ENCODE results near the gene DCAF8. TPM values are rescaled to one million over a fixed set of nuclear protein-coding genes. Genes with fewer than 3 reads are reported as not detected.

The DCAF8 gene
- total and polyA plus RNA-seq, 2 of the 4 experiments (the other 2 are of a cell fraction): 83.3 to 83.8 TPM

GRCh38 chr1:160167056-160167455 lies 95.3 kb downstream of the DCAF8 start:
- dilution Hi-C loops (cut with HindIII; ENCODE audit: low sequenced_read_pairs, unreplicated experiment) (no loop called here), intact Hi-C loops (cut with micrococcal nuclease) (no loop called here), in situ Hi-C loops (cut with MboI; ENCODE audit: low sequenced_read_pairs) (no loop called here)

More at GRCh38 chr1:160167056-160167455, 95.3 kb downstream of the DCAF8 start:
- BruUV-seq (replicated peaks): no TSS peak
- Histone ChIP-seq H2AFZ (replicated peaks; ENCODE audit: low read length, poor library complexity) (no peak overlapping the region), H4K91ac (ENCODE audit: insufficient read depth, low read depth, low read length) (no peak overlapping the region), H2BK120ac (ENCODE audit: low read depth, low read length) (no peak overlapping the region), H3K36me3 (ENCODE audit: control insufficient read depth, insufficient read depth, low read length) (no peaks in the 10 kb centered on the region), H2AK5ac (ENCODE audit: low read depth, low read length) (no peak overlapping the region), H4K8ac (ENCODE audit: low read depth in 2 of 2, low read length in 2 of 2) (no peak overlapping the region), H3K4me2 (ENCODE audit: low read depth, low read length) (no peak overlapping the region), H2AK9ac (replicated peaks; ENCODE audit: low read depth, low read length, poor library complexity) (no peak overlapping the region), H3K56ac (ENCODE audit: extremely low read depth, insufficient read depth, low read length) (no peak overlapping the region), H3K79me1 (ENCODE audit: low read depth in 1 of 2, low read length in 2 of 2) (no peaks in the 10 kb centered on the region), H3K9me3 (ENCODE audit: control insufficient read depth, insufficient read depth, low read length) (no peaks in the 10 kb centered on the region), H2BK20ac (ENCODE audit: low read depth, low read length) (no peak overlapping the region), H4K5ac (ENCODE audit: low read depth, low read length) (no peak overlapping the region), H3K9me1 (ENCODE audit: insufficient read depth, low read length) (no peaks in the 10 kb centered on the region), H3K4me1 (ENCODE audit: control insufficient read depth, insufficient read depth, low read length) (0 out of 2 replicates have a peak, but pooled peaks cover 2% of the 10 kb centered on the region), H3K27me3 (ENCODE audit: control insufficient read depth, insufficient read depth, low read length) (peaks cover 36% of the 10 kb centered on the region), H2BK15ac (ENCODE audit: low read depth, low read length) (no peak overlapping the region), H4K20me1 (ENCODE audit: insufficient read depth, low read length) (no peaks in the 10 kb centered on the region), H3K14ac (replicated peaks; ENCODE audit: low read depth, low read length) (no peak overlapping the region), H3K23ac (ENCODE audit: low read depth, low read length) (no peak overlapping the region), H3K18ac (ENCODE audit: low read depth, low read length) (no peak overlapping the region), H3K27ac (ENCODE audit: insufficient read depth, low read length) (no peak overlapping the region), H2BK5ac (ENCODE audit: low read depth, low read length, poor library complexity, severe bottlenecking) (no peak overlapping the region), H3K4ac (ENCODE audit: low read depth, low read length) (no peak overlapping the region), H3K4me3 (ENCODE audit: insufficient read depth, low read depth, low read length) (no peak overlapping the region), H3K9ac (ENCODE audit: low read depth, low read length) (no peak overlapping the region)
- POLR2A ChIA-PET (ENCODE audit: unreplicated experiment): no interaction called here
- CTCF ChIA-PET: no interaction called here
- TF ChIP-seq RAD21 (IDR thresholded peaks at IDR 0.05; ENCODE audit: low read length) (no peak), RCOR1 (IDR thresholded peaks at IDR 0.05; ENCODE audit: insufficient replicate concordance, low read length) (no peak), CTCF (conservative IDR thresholded peaks at IDR 0.05; ENCODE audit: low read depth, low read length) (no peak), MAFK (IDR thresholded peaks at IDR 0.05; ENCODE audit: low read depth, low read length) (no peak), CEBPB (IDR thresholded peaks at IDR 0.05; ENCODE audit: low read depth, low read length) (no peak), FOS (IDR thresholded peaks at IDR 0.05; ENCODE audit: low read depth, low read length) (no peak), RFX5 (IDR thresholded peaks at IDR 0.05; ENCODE audit: low read depth, low read length) (no peak), SMC3 (IDR thresholded peaks at IDR 0.05; ENCODE audit: low read depth, low read length) (no peak), MAZ (IDR thresholded peaks at IDR 0.05; ENCODE audit: borderline replicate concordance, low read depth, low read length) (no peak), ELK1 (IDR thresholded peaks at IDR 0.05; ENCODE audit: borderline replicate concordance, low read depth, low read length) (no peak), CHD1 (IDR thresholded peaks at IDR 0.05; ENCODE audit: low read depth, low read length) (no peak), NFE2L2 (IDR thresholded peaks at IDR 0.05; ENCODE audit: low read depth, low read length) (no peak), BHLHE40 (IDR thresholded peaks at IDR 0.05; ENCODE audit: low read depth, low read length) (no peak), USF2 (IDR thresholded peaks at IDR 0.05; ENCODE audit: low read depth, low read length) (no peak), MXI1 (IDR thresholded peaks at IDR 0.05; ENCODE audit: borderline replicate concordance, low read depth, low read length) (no peak)
- DNase-seq (no peak), ATAC-seq (ENCODE audit: low read depth) (no peak)
- no CpG with 5 or more reads among the region's 4 CpGs for WGBS, 2 experiments (ENCODE audit: extremely low coverage in 2 of 2, insufficient read length in 1 of 2)

All from IMR-90 (cell line).